Ovary (tissue), 9 donors: ENCODE measurements around the gene MEG3. TPM values are rescaled to one million over a fixed set of nuclear protein-coding genes. Genes with fewer than 3 reads are reported as not detected.

Experiments
- DNase-seq, 5 donors: peaks; one replicate each; pipeline ENCODE4 v3.0.0-alpha.2; 2019 to 2020
- H3K27ac ChIP-seq, 2 donors: fragments of 200-600 bp; one replicate each; pipeline versions ENCODE4 v1.5.1 to v1.8.0; 2019 to 2022
- H3K27me3 ChIP-seq: fragments of 200-600 bp; one replicate; pipeline ENCODE4 v1.8.0; 2022
- H3K36me3 ChIP-seq: fragments of 200-600 bp; sonication (generic); one replicate; pipeline ENCODE4 v1.5.1; 2019
- H3K4me1 ChIP-seq: one replicate; pipeline ENCODE4 v1.8.1; 2013; ENCODE audit warnings: mild to moderate bottlenecking, moderate library complexity; ENCODE audit not compliant: insufficient read depth
- H3K4me3 ChIP-seq: fragments of 200-600 bp; sonication (generic); one replicate; pipeline ENCODE4 v1.5.1; 2017
- H3K9me3 ChIP-seq, 2 donors: fragments of 200-600 bp in 1 of 2; sonication (generic) in 1 of 2; one replicate each; pipeline versions ENCODE4 v1.5.1 to v1.8.1; 2013 to 2019; ENCODE audit warnings: mild to moderate bottlenecking in 1 of 2, moderate library complexity in 1 of 2
- CTCF ChIP-seq, 3 donors: fragments of 450-650 bp in 2 of 3; fragments of 200-600 bp in 1 of 3; IDR thresholded peaks; one replicate each; pipeline versions ENCODE4 v1.5.1 to v1.8.0; 2016 to 2022; ENCODE audit warnings: antibody characterized with exemption in 3 of 3, mild to moderate bottlenecking in 1 of 3
- EP300 ChIP-seq: sonication (generic); formaldehyde crosslinking; IDR thresholded peaks from one replicate; pipeline ENCODE4 v1.6.1; 2017; ENCODE audit warnings: antibody characterized with exemption
- POLR2A ChIP-seq: fragments of 450-650 bp; IDR thresholded peaks from one replicate; pipeline ENCODE4 v1.6.1; 2017; ENCODE audit warnings: antibody characterized with exemption, mild to moderate bottlenecking, moderate library complexity
- WGBS, 3 donors: extraction: QIAGEN DNeasy Blood & Tissue Kit in 1 of 3; methylation state at CpG; one replicate each; pipeline versions ENCODE4 v1.1.5 to v1.1.7; 2013 to 2017; 5-methylcytosine and 5-hydroxymethylcytosine counted together
- intact Hi-C, 4 donors: fragments of 100-400 bp; cut with DNase I; formaldehyde crosslinking; loops; one replicate each; pipeline versions ENCODE4 v1.11.0 to v1.15.1; 2022 to 2023
- polyA plus RNA-seq, 2 donors: library from polyadenylated mRNA; stranded (reverse); fragments of 200-250 nt in 1 of 2; fragments of 350-450 nt in 1 of 2; fragmentation: Illumina TruSeq in 1 of 2; extraction: RNeasy Lipid Tissue Mini Kit (QIAGEN cat#74804) in 1 of 2; gene quantifications; one replicate each; pipeline ENCODE4 v1.2.3, GENCODE V29; 2013 to 2014
- total RNA-seq, 7 donors: library from RNA; depleted of rRNA in 2 of 7; stranded (reverse); fragments of >200 nt in 2 of 7; fragmentation: NEBNext Ultra II Directional in 3 of 7; extraction: Animal tissue kit (Norgen Biotek cat#: 25700) in 3 of 7; gene quantifications; one replicate each; pipeline versions ENCODE4 v1.1.0 to v1.2.4, GENCODE V29; 2016 to 2023
- donor health status: DM: no; HTN: no; CAD: no; lungs with moderate emphysema.
- donor health status: DM: no; HTN: no; CAD: no.
- donor health status: Bipolar disorder and iron deficiency.
- donor health status: DM: yes; HTN: yes; CAD: no.
- donor health status: DM: no; HTN: no; CAD: no.
- donor health status: DM: yes; HTN: yes; CAD: no.

MEG3 gene
- total and polyA plus RNA-seq, 9 donors = 186 to 1,950 (median 396) TPM

GRCh38 chr14:100851946-100852620 is 26.2 kb downstream of the MEG3 start:
- no peak overlapping the region for H3K4me3 ChIP-seq
- H3K27ac ChIP-seq = no peak overlapping the region
- DNase-seq = peak in 2 of 5 donors; percentile 19 to 44
- no peaks in the 10 kb centered on the region for H3K4me1 ChIP-seq
- no peaks in the 10 kb centered on the region for H3K9me3 ChIP-seq
- no peak for TF ChIP-seq EP300
- no peak for TF ChIP-seq CTCF (IDR thresholded peaks at IDR 0.05)
- TF ChIP-seq POLR2A = no peak
- no peaks in the 10 kb centered on the region for H3K36me3 ChIP-seq
- no peaks in the 10 kb centered on the region for H3K27me3 ChIP-seq
- WGBS, 3 donors = 73 to 76% (median 73%) methylated on average over 14 of the region's 14 CpGs
- intact Hi-C loops = no loop called here

GRCh38 chr14:100854435-100854834 is 28.5 kb downstream of the MEG3 start:
- intact Hi-C loops = no loop called here
- no peak for TF ChIP-seq POLR2A
- TF ChIP-seq EP300 = no peak
- TF ChIP-seq CTCF (IDR thresholded peaks at IDR 0.05) = no peak
- H3K36me3 ChIP-seq = no peaks in the 10 kb centered on the region
- DNase-seq = no peak
- H3K4me1 ChIP-seq = no peaks in the 10 kb centered on the region
- H3K4me3 ChIP-seq = no peak overlapping the region
- H3K27me3 ChIP-seq = no peaks in the 10 kb centered on the region
- no peaks in the 10 kb centered on the region for H3K9me3 ChIP-seq
- 94 to 98% (median 94%) methylated on average over 5 of the region's 5 CpGs for WGBS, 3 donors
- no peak overlapping the region for H3K27ac ChIP-seq

GRCh38 chr14:100855256-100855930 is 29.5 kb downstream of the MEG3 start:
- 75 to 80% (median 76%) methylated on average over 18 of the region's 18 CpGs for WGBS, 3 donors
- Histone ChIP-seq H3K4me3 (no peak overlapping the region), H3K4me1 (no peaks in the 10 kb centered on the region), H3K36me3 (no peaks in the 10 kb centered on the region), H3K27me3 (no peaks in the 10 kb centered on the region), H3K27ac (no peak overlapping the region), H3K9me3 (no peaks in the 10 kb centered on the region)
- TF ChIP-seq EP300 = no peak
- no peak for TF ChIP-seq CTCF (IDR thresholded peaks at IDR 0.05)
- TF ChIP-seq POLR2A = no peak
- peak in 1 of 5 donors; percentile 38 for DNase-seq
- intact Hi-C loops = no loop called here

GRCh38 chr14:100856056-100856950 is 30.4 kb downstream of the MEG3 start:
- H3K4me3 ChIP-seq = no peak overlapping the region
- TF ChIP-seq EP300 (no peak), CTCF (IDR thresholded peaks at IDR 0.05) (no peak), POLR2A (no peak)
- no peaks in the 10 kb centered on the region for H3K36me3 ChIP-seq
- no peaks in the 10 kb centered on the region for H3K4me1 ChIP-seq
- WGBS, 3 donors = 79 to 86% (median 81%) methylated on average over 20 of the region's 20 CpGs
- intact Hi-C loops = no loop called here
- DNase-seq = peak in 1 of 5 donors; percentile 34
- no peak overlapping the region for H3K27ac ChIP-seq
- no peaks in the 10 kb centered on the region for H3K9me3 ChIP-seq
- H3K27me3 ChIP-seq = no peaks in the 10 kb centered on the region
